Lower leg skin (tissue), 4 donors: ENCODE data around the gene UBE2QL1. TPM values are rescaled to one million over a fixed set of nuclear protein-coding genes. Genes with fewer than 3 reads are reported as not detected.

ENCODE experiments used
- DNase-seq, 2 donors: peaks; one replicate each; pipeline ENCODE4 v3.0.0-alpha.2; 2019; ENCODE audit warnings: low spot score in 2 of 2
- H3K4me3 ChIP-seq: fragments of 200-600 bp; sonication (generic); 2 replicates; pipeline ENCODE4 v1.5.1; 2017; ENCODE audit warnings: mild to moderate bottlenecking, low read depth; ENCODE audit not compliant: poor library complexity, severe bottlenecking
- POLR2A ChIP-seq, 2 donors: fragments of 450-650 bp; IDR thresholded peaks; one replicate each; pipeline ENCODE4 v1.6.1; 2016 to 2017; ENCODE audit warnings: antibody characterized with exemption in 2 of 2, mild to moderate bottlenecking in 1 of 2, moderate library complexity in 1 of 2
- WGBS, 2 donors: methylation state at CpG; one replicate each; pipeline ENCODE4 v1.1.5; 2018; 5-methylcytosine and 5-hydroxymethylcytosine counted together
- intact Hi-C: fragments of 100-400 bp; cut with DNase I; formaldehyde crosslinking; loops from one replicate; pipeline ENCODE4 v1.15.0; 2023; ENCODE audit warnings: low total_unique reads
- total RNA-seq, 4 donors: library from RNA; depleted of rRNA; stranded (reverse); fragments of >200 nt; gene quantifications; one replicate each; pipeline ENCODE4 v1.1.0, GENCODE V29; 2016
- TF ChIP-seq, protein P1 (sequence below), 3 donors: fragments of 450-650 bp; IDR thresholded peaks; one replicate each; pipeline ENCODE4 v1.5.1; 2016; ENCODE audit warnings: antibody characterized with exemption in 3 of 3, mild to moderate bottlenecking in 3 of 3, moderate library complexity in 2 of 3

UBE2QL1 gene
- total RNA-seq, 4 donors from 2014 or later, result 0.72 to 3.4 (median 1.3) TPM

DNA sequence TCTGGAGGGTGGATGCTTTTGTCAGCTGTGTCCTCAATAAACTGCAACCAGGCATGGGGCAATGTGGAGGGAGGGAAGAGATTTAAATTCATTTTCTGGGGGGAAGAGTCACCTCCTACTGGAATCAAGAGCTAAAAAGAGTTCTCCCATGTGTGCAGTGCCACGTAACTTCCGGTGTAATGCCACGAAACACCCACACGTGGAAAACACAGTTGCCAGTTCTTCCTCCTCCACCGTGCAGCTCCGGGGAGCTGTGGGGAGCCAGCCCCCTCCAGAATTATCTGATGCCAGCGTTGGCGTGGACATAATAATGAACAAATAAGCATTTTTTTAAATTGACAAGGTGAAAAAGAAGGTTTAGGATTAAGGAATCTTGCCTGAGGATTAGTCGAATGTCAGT, 38.2 kb upstream of the UBE2QL1 start:
- TF ChIP-seq, protein P1, sequence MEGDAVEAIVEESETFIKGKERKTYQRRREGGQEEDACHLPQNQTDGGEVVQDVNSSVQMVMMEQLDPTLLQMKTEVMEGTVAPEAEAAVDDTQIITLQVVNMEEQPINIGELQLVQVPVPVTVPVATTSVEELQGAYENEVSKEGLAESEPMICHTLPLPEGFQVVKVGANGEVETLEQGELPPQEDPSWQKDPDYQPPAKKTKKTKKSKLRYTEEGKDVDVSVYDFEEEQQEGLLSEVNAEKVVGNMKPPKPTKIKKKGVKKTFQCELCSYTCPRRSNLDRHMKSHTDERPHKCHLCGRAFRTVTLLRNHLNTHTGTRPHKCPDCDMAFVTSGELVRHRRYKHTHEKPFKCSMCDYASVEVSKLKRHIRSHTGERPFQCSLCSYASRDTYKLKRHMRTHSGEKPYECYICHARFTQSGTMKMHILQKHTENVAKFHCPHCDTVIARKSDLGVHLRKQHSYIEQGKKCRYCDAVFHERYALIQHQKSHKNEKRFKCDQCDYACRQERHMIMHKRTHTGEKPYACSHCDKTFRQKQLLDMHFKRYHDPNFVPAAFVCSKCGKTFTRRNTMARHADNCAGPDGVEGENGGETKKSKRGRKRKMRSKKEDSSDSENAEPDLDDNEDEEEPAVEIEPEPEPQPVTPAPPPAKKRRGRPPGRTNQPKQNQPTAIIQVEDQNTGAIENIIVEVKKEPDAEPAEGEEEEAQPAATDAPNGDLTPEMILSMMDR (IDR thresholded peaks at IDR 0.05), result no peak
- no peak for TF ChIP-seq POLR2A (IDR thresholded peaks at IDR 0.05)
- H3K4me3 ChIP-seq, result no peak overlapping the region
- WGBS, 2 donors, result 75 to 85% methylated on average over 9 of the region's 9 CpGs
- DNase-seq, result peak in 1 of 2 donors; percentile 64
- intact Hi-C loops, result no loop called here

DNA sequence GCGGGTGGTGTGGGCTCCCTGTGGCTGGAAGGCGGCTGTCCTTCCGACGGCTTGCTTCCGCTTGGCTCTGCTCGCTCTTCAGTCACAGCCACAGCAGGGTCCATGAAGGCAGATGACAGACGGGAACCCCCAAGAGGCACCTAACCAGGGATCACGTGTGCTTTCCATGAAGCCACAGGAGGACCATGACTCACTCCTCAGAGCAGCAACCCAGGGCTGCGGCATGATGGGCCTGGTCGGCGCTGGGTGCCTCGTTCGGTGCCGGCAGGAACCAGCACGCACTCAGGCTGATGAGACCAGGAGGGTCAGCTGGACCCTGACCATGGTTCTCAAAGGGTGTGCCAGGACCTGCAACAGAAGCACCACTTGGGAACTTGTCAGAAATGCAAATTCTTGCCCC, 37.5 kb upstream of the UBE2QL1 start:
- no peak for TF ChIP-seq POLR2A (IDR thresholded peaks at IDR 0.05)
- TF ChIP-seq, protein P1 (IDR thresholded peaks at IDR 0.05), result no peak
- intact Hi-C loops, result no loop called here
- peak in 1 of 2 donors; percentile 71 for DNase-seq
- H3K4me3 ChIP-seq, result no peak overlapping the region
- 87 to 90% methylated on average over 10 to 15 of the region's 15 CpGs for WGBS, 2 donors

DNA sequence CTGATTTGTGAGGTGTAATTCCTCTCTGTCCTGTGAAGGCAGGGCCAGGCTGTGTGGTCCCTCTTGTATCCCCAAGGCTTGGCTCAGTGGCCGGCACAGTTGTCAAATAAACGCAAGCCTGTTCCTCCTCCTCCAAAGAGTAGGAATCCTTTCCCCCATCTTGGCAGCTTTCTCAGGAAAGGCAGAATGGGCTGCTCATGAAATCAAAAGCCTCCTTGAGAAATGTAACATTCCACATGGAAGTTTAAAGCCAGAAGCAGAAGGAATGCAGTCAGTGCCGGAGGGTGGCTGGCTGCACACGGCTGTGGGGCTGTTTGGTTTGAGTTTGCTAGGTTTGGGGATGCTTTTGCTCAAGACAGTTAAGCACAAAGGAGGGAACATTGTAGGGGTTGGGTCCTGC, 35.8 kb upstream of the UBE2QL1 start:
- DNase-seq, result no peak
- 50 to 52% methylated on average over 4 of the region's 4 CpGs for WGBS, 2 donors
- H3K4me3 ChIP-seq, result no peak overlapping the region
- no peak for TF ChIP-seq POLR2A (IDR thresholded peaks at IDR 0.05)
- TF ChIP-seq, protein P1 (IDR thresholded peaks at IDR 0.05), result no peak
- intact Hi-C loops, result no loop called here

DNA sequence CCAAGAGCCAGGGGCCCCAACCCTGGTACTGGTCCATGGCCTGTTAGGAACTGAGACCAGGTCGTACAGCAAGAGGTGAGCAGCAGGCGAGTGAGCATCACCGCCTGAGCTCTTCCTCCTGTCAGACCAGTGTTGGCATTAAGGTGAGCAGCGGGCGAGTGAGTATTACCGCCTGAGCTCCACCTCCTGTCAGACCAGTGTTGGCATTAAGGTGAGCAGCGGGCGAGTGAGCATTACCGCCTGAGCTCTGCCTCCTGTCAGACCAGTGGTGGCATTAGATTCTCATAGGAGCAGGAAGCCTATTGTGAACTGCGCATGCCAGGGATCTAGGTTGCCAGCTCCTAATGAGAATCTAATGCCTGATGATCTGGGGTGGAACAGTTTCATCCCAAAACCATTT, 31.0 kb upstream of the UBE2QL1 start:
- TF ChIP-seq, protein P1 (IDR thresholded peaks at IDR 0.05), result no peak
- TF ChIP-seq POLR2A (IDR thresholded peaks at IDR 0.05), result no peak
- intact Hi-C loops, result no loop called here
- no peak overlapping the region for H3K4me3 ChIP-seq
- 85 to 96% methylated on average over 10 of the region's 10 CpGs for WGBS, 2 donors
- no peak for DNase-seq

DNA sequence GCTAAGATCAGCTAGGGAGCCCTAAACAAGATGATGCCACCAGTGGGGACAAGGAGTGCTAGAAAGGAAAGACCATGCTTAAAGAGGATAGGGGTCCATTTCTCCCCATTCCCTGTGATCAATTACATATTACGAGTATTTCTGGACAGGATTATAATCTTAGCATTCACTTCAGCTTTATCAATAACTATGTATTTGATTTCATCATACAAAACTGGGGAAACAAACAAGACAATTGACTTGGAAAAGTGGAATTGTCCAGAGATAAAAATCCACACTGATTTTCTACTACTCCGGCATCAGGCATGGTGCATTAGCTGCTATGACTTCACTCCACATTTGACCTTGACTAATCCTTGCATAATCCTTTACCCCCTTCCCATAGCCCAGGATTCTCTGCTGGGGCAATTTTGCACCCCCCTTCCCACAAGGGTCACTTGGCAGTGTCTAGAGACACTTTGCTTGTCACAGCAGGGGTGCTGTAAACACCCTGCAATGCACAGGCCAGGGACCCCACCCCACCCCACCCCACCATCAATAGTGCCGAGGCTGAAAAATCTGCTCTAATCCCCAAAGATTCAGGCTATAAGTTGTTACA, 29.9 kb upstream of the UBE2QL1 start:
- 87 to 89% methylated on average over 3 of the region's 3 CpGs for WGBS, 2 donors
- TF ChIP-seq POLR2A (IDR thresholded peaks at IDR 0.05), result no peak
- TF ChIP-seq, protein P1 (IDR thresholded peaks at IDR 0.05), result no peak
- no peak for DNase-seq
- no peak overlapping the region for H3K4me3 ChIP-seq
- intact Hi-C loops, result no loop called here

DNA sequence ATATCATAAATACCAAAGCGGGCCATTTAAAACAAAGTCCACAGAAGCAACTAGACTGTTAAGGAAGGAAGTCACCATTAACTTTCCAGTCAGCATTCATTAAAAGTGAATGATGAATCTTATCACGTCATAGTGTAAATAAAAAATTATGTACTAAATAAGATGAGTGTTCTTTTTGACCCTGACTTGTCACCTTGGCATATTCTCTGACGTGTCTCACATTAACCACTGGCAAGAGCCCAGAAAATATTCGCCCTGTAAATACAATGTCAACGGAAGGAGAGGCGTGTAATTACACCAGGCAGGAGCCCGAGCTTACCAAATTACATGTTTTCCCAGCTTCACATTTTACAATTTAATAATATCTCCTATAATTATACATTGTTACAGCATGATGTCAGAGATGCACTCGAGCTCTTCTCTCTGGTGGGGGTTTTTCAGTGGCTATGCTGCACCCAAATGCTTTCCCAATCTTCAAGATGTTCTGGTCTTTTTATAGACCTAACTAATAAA, 29.3 kb upstream of the UBE2QL1 start:
- WGBS, 2 donors, result 40 to 49% methylated on average over 8 of the region's 8 CpGs
- DNase-seq, result no peak
- intact Hi-C loops, result no loop called here

More for the DNA sequence above, 29.3 kb upstream of the UBE2QL1 start:
- TF ChIP-seq POLR2A (IDR thresholded peaks at IDR 0.05), result no peak
- TF ChIP-seq, protein P1 (IDR thresholded peaks at IDR 0.05), result no peak
- H3K4me3 ChIP-seq, result no peak overlapping the region
